Subcutaneous adipose tissue (tissue), 4 donors: ENCODE data around the gene ADD3. TPM values are rescaled to one million over a fixed set of nuclear protein-coding genes. Genes with fewer than 3 reads are reported as not detected.

Experiments used
- total RNA-seq, 4 donors: library from RNA; depleted of rRNA; stranded (reverse); fragments of >200 nt; gene quantifications; one replicate each; pipeline ENCODE4 v1.1.0, GENCODE V29; 2016
- TF ChIP-seq, protein P1 (sequence below): fragments of 450-650 bp; IDR thresholded peaks from one replicate; pipeline ENCODE4 v1.5.1; 2016; ENCODE audit warnings: low read depth, mild to moderate bottlenecking, control low read depth, antibody characterized with exemption, moderate library complexity

Gene ADD3
- total RNA-seq, 4 donors from 2014 or later = 139 to 654 (median 170) TPM

DNA sequence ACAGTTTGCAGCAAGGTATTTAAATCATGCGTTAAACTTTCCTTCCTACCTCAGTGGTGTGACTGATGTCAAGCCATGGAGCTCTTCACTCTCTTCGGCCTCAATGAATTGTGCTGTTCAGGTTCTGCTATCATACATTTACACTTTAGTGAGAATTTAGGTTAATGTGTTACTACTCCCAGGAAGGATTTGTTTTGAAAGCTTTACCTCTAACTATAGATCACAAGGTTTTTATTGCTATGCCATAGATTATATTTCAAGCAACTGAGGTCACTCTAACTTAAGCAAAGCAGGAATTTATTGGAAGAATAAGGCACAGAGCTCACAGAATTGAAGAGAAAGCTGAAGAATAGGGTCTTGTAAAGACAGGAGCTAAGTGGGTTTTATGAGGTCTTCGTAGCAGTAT lies 11.0 kb upstream of the ADD3 start:
- TF ChIP-seq, protein P1, sequence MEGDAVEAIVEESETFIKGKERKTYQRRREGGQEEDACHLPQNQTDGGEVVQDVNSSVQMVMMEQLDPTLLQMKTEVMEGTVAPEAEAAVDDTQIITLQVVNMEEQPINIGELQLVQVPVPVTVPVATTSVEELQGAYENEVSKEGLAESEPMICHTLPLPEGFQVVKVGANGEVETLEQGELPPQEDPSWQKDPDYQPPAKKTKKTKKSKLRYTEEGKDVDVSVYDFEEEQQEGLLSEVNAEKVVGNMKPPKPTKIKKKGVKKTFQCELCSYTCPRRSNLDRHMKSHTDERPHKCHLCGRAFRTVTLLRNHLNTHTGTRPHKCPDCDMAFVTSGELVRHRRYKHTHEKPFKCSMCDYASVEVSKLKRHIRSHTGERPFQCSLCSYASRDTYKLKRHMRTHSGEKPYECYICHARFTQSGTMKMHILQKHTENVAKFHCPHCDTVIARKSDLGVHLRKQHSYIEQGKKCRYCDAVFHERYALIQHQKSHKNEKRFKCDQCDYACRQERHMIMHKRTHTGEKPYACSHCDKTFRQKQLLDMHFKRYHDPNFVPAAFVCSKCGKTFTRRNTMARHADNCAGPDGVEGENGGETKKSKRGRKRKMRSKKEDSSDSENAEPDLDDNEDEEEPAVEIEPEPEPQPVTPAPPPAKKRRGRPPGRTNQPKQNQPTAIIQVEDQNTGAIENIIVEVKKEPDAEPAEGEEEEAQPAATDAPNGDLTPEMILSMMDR = no peak

DNA sequence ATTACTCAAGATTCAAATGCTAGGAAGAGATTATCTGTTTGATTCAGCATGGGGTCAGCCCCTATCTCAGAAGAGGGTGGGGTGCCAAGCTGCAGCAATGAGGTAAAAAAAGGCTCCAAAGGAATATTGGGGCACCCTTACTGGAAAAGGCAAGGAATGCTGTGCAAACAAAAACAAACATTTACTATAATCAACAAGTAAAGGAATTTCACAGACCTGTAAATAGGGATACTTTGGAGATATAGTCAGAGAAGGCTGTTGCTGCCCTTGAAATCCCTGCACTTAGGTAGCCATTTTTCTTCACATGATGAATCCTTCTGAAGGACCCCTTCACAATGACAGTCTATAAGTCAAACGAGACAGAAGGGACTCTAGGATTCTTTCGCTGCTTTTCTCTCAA lies 10.6 kb upstream of the ADD3 start:
- TF ChIP-seq, protein P1 = no peak

DNA sequence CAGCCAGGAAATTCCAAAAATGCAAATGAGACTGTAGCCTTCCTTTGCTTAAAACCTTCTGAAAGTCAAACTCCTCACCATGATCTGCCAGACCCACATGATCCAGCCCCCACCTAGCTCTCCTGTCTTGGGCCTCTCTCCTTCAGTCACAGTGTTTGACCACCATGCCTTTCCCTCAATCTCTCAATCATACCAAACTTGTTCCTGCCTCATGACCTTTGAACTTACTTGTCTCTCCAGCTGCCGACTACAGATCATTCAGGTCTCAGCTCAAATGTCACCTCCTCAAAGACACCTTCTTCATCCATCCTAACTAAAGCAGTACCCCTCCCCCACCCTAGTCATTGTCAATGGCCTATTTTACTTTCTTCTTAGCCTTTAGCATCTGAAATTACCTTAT lies 9.3 kb upstream of the ADD3 start:
- TF ChIP-seq, protein P1 = no peak

DNA sequence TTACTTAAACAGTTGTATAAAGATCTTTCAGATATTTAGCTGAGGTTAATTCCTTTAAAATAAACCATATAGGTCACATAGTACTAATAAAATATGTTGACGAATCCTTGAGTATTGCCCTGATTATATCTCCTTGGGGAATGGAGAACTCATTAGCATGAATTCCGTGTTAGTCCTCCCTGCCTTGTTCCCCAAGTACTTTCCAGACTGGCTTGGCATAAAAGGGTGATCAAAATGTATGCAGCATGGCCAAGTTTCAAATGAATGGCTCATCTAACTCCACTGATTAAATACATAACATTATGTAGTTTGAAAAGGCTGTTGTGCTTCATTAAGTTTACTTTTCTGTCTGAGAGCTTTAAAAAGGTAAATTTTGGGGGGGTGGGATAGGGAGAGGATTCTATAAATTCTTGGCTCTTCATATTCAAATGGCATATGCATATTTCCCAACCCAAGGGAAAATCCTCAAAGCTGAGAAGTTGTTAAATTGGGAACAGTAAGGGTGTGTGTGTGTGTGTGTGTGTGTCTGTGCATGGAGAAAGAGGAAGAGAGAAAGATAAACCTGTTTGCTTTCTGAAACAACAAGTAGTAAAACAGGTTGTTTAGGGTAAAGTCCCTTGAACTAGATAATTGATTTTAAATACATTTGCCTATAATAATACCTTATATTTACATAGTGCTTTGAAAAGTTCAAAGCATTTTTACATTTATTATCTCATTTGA lies 4.8 kb upstream of the ADD3 start:
- TF ChIP-seq, protein P1 = no peak

DNA sequence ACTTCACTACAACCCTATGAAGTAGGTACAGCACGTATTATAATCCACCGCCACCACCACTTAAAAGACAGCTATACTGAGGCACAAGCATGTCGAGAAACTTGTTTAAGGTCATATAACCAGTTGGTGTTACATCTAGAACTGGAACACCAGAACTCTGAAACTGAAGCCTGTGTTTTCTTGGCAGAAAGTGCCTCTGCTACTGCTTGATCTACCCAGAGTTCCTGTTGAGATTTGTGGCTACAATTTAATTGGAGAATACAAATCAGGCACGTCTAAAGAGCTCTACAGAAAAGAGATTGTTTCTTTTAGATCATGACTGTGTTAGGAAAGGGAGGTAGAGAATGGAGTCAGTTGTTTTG lies 4.3 kb upstream of the ADD3 start:
- TF ChIP-seq, protein P1 = no peak

DNA sequence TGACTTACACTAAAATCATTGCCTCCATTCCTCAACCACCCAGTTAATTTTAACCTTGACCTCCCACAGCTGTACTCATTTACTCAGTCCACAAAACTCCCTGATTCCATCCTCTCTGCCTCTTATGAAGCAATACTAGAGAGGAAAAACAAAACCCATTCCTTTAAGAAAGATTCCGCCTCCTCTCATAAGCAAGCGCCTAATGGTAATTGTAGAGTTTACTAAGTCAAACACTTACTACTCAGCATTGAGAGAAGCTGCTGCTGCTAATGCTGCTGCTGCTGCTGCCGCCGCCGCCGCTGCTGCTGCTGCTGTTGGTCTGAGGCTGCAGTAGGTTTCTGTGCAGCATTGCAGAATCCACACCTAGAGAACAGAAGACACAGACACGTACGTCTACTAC lies 2.1 kb upstream of the ADD3 start:
- TF ChIP-seq, protein P1 = no peak

DNA sequence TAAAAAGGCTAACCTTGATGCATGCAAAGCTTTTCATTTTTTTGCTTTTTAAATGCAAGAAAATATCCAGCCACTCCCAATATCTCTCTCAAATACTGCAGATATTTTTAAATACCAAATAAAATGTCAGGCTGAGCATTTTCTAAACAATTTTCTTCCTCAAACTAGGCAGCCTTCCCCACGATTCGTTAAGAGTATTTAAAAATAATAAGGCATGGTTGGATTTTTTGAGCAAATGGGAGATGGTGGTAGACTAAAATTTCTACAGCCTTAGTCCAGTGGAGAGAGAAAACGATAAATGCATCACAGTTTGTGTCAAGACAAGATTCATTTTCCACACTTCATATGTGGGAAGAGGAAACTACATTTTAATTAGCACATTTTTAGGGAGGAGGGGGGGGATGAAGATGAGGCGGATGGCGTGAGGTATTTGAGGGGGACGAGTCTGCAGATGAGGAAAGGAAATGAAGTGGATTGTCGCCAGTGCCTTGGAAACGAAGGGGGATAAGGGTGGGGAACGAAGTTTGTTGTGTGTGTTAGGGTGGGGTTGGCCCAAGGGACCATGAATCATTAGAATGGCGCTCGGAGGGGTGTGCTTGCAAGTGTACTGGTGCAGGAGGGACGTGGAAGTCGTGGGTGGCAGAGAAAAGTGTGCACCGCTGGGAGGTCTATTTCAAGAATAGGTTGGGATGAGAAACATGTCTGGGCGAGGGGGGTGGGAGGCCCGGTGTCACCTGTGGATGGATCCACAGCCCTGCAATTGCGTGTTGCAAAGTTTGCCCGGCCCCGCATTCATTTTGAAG lies 1.2 kb upstream of the ADD3 start:
- TF ChIP-seq, protein P1 = no peak
